Caco-2 (cell line): ENCODE measurements around the gene DAB2IP. TPM values are rescaled to one million over a fixed set of nuclear protein-coding genes. Genes with fewer than 3 reads are reported as not detected.
A peak's percentile ranks its signal among the peaks of the same experiment; 100 is the strongest.

Experiments used
- BruUV-seq: library from RNA; stranded (reverse); fragments of 400-500 nt; replicated peaks from 2 replicates; lab custom pipeline; 2021; lab: Mats Ljungman, UMichigan
- CTCF ChIA-PET: fragments of 300-600 bp; sonication (Branson Sonifier 250); formaldehyde crosslinking; loops from one replicate; lab custom pipeline; 2022; ENCODE audit warnings: antibody characterized with exemption; lab: Charles Lee
- POLR2A ChIA-PET: fragments of 300-600 bp; sonication (Branson Sonifier 250); formaldehyde crosslinking; loops from one replicate; lab custom pipeline; 2022; ENCODE audit warnings: antibody characterized with exemption; lab: Charles Lee
- DNase-seq, 2 experiments: peaks; one replicate each; pipeline versions ENCODE4 v3.0.0 to v3.0.0-alpha.2; 2020 to 2022
- H3K27me3 ChIP-seq: replicated peaks from 2 replicates; pipeline ENCODE4 v1.6.0; 2011; ENCODE audit warnings: low read length; ENCODE audit not compliant: control insufficient read depth, insufficient read depth
- H3K36me3 ChIP-seq: 2 replicates; pipeline ENCODE4 v1.5.1; 2011; ENCODE audit warnings: low read length; ENCODE audit not compliant: control insufficient read depth, insufficient read depth
- H3K4me1 ChIP-seq: fragments of 250-450 bp; sonication (Bioruptor Pico); 2 replicates; pipeline ENCODE4 v1.5.1; 2020; ENCODE audit warnings: mild to moderate bottlenecking
- H3K4me3 ChIP-seq: 2 replicates; pipeline ENCODE4 v1.5.1; 2011; ENCODE audit warnings: low read depth, mild to moderate bottlenecking, control low read depth, low read length
- H3K9me3 ChIP-seq: fragments of 250-450 bp; sonication (Bioruptor Pico); 2 replicates; pipeline ENCODE4 v1.5.1; 2020; ENCODE audit warnings: mild to moderate bottlenecking, moderate library complexity
- H3K27ac Mint-ChIP-seq: one replicate; pipeline ENCODE4 v1.8.0; 2022; ENCODE audit warnings: mixed read lengths; ENCODE audit not compliant: unreplicated experiment
- H3K27me3 Mint-ChIP-seq: one replicate; pipeline ENCODE4 v1.8.0; 2022; ENCODE audit warnings: mixed read lengths; ENCODE audit not compliant: insufficient read depth, unreplicated experiment
- H3K36me3 Mint-ChIP-seq: one replicate; pipeline ENCODE4 v1.8.0; 2022; ENCODE audit warnings: mild to moderate bottlenecking, mixed read lengths; ENCODE audit not compliant: insufficient read depth, unreplicated experiment
- H3K4me1 Mint-ChIP-seq: one replicate; pipeline ENCODE4 v1.8.0; 2022; ENCODE audit warnings: low read depth, mixed read lengths; ENCODE audit not compliant: unreplicated experiment
- H3K4me3 Mint-ChIP-seq: one replicate; pipeline ENCODE4 v1.8.0; 2022; ENCODE audit warnings: mild to moderate bottlenecking, moderate library complexity, mixed read lengths; ENCODE audit not compliant: unreplicated experiment
- H3K9me3 Mint-ChIP-seq: one replicate; pipeline ENCODE4 v1.8.0; 2022; ENCODE audit warnings: mixed read lengths; ENCODE audit not compliant: unreplicated experiment
- intact Hi-C: fragments of 100-400 bp; cut with micrococcal nuclease; formaldehyde crosslinking; loops from one replicate; pipeline ENCODE4 v1.10.0; 2022; ENCODE audit not compliant: unreplicated experiment
- total RNA-seq: library from RNA; stranded (reverse); gene quantifications from 2 replicates; pipeline ENCODE4 v1.2.3, GENCODE V29; 2022
- TF ChIP-seq, protein P1 (sequence below), 2 experiments: fragments of 200-600 bp in 1 of 2; IDR thresholded peaks; 1 replicate in 1 of 2; 2 replicates in 1 of 2; pipeline versions ENCODE4 v1.5.1 to v1.8.0; 2011 to 2022; ENCODE audit warnings: antibody characterized with exemption in 1 of 2, control low read depth in 1 of 2, inconsistent platforms in 1 of 2, low read depth in 1 of 2, low read length in 1 of 2, mild to moderate bottlenecking in 1 of 2, moderate library complexity in 1 of 2; ENCODE audit not compliant: insufficient read depth in 1 of 2, severe bottlenecking in 1 of 2, unreplicated experiment in 1 of 2

DAB2IP gene
- total RNA-seq, 1 experiment from 2014 or later: 26.0 TPM

DNA sequence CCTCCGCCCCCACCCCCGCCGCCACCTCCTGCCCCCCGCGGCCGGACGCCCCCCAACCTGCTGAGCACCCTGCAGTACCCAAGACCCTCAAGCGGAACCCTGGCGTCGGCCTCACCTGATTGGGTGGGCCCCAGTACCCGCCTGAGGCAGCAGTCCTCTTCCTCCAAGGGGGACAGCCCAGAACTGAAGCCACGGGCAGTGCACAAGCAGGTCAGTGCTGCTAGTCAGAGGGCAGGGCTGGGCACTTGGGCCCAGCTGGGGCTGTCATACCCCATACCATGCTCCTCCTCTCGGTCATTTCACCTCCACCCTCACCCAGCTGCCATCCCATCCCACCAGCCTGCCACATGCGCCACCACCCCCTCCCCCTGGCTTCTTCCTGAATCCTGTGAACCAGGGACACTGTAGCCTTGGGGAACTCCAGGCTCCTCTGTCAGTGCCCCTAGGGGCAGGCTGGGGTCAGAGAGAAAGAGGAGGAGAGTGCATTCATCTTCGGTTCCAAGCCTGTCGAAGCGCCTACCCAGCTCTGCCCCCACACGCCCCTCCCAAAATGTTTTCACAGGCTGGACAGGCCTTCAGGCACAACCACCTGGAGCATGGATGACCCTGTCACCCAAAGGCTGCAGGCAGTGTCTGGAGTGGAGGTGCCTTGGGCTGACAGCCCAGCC is 122.0 kb downstream of the DAB2IP start:
- Mint-ChIP-seq H3K27me3 (no peaks in the 10 kb centered on the region), H3K4me1 (no peaks in the 10 kb centered on the region), H3K36me3 (peaks cover 18% of the 10 kb centered on the region), H3K27ac (no peak overlapping the region), H3K9me3 (no peaks in the 10 kb centered on the region), H3K4me3 (no peak overlapping the region)
- BruUV-seq: no TSS peak
- ChIA-PET POLR2A (no interaction called here), CTCF (no interaction called here)
- intact Hi-C loops: no loop called here
- no peak overlapping the region for H3K4me3 ChIP-seq
- H3K27me3 ChIP-seq: no peaks in the 10 kb centered on the region
- TF ChIP-seq, protein P1, sequence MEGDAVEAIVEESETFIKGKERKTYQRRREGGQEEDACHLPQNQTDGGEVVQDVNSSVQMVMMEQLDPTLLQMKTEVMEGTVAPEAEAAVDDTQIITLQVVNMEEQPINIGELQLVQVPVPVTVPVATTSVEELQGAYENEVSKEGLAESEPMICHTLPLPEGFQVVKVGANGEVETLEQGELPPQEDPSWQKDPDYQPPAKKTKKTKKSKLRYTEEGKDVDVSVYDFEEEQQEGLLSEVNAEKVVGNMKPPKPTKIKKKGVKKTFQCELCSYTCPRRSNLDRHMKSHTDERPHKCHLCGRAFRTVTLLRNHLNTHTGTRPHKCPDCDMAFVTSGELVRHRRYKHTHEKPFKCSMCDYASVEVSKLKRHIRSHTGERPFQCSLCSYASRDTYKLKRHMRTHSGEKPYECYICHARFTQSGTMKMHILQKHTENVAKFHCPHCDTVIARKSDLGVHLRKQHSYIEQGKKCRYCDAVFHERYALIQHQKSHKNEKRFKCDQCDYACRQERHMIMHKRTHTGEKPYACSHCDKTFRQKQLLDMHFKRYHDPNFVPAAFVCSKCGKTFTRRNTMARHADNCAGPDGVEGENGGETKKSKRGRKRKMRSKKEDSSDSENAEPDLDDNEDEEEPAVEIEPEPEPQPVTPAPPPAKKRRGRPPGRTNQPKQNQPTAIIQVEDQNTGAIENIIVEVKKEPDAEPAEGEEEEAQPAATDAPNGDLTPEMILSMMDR (IDR thresholded peaks at IDR 0.05; ENCODE audit: insufficient read depth in 1 of 2, low read depth in 1 of 2, low read length in 1 of 2, severe bottlenecking in 1 of 2, unreplicated experiment in 1 of 2): no peak
- no peaks in the 10 kb centered on the region for H3K4me1 ChIP-seq
- no peak for DNase-seq
- H3K9me3 ChIP-seq: no peaks in the 10 kb centered on the region
- no peaks in the 10 kb centered on the region; the same call in 1 of the 2 replicates for H3K36me3 ChIP-seq

DNA sequence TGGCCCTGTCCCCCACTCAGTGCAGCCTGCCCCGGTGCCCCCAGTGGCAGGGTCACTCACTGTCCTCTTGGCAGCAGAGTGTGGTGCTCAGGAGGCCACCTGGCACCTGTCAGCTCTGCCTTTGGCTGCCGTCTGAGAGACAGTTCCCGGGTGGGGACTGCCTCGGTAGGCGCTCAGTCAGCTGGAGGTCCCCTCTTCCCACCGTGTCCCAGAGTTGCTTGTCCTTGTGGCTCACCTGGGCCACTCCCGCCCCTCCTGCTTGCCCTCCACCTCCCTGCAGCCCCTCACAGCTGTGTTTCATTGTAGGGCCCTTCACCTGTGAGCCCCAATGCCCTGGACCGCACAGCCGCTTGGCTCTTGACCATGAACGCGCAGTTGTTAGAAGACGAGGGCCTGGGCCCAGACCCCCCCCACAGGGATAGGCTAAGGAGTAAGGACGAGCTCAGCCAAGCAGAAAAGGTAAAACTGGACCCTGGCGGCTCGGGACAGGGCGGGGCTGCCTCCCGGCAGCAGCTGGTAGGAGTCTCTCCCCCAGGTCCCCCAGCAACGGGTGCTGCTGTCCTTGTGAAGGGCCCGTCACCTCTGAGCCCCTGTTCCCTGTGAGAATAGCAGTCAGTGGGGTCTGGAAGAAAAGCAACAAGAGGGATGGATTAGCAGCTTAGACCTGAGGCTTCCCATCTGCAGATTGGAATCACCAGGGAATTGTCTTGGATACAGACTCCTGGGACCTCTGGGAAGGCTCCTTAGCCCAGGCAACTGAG is 122.7 kb downstream of the DAB2IP start:
- no peaks in the 10 kb centered on the region for H3K27me3 Mint-ChIP-seq
- Histone ChIP-seq H3K36me3 (no peaks in the 10 kb centered on the region; the same call in 1 of the 2 replicates), H3K9me3 (no peaks in the 10 kb centered on the region; the same call in 1 of the 2 replicates), H3K27me3 (no peaks in the 10 kb centered on the region), H3K4me1 (no peaks in the 10 kb centered on the region), H3K4me3 (no peak overlapping the region)
- no peak for DNase-seq
- H3K27ac Mint-ChIP-seq: no peak overlapping the region
- CTCF ChIA-PET: no interaction called here
- no peaks in the 10 kb centered on the region for H3K4me1 Mint-ChIP-seq
- no peaks in the 10 kb centered on the region for H3K9me3 Mint-ChIP-seq
- no TSS peak for BruUV-seq
- intact Hi-C loops: no loop called here
- H3K4me3 Mint-ChIP-seq: no peak overlapping the region
- POLR2A ChIA-PET: no interaction called here
- H3K36me3 Mint-ChIP-seq: peaks cover 18% of the 10 kb centered on the region
- TF ChIP-seq, protein P1 (IDR thresholded peaks at IDR 0.05; ENCODE audit: insufficient read depth in 1 of 2, low read depth in 1 of 2, low read length in 1 of 2, severe bottlenecking in 1 of 2, unreplicated experiment in 1 of 2): no peak

DNA sequence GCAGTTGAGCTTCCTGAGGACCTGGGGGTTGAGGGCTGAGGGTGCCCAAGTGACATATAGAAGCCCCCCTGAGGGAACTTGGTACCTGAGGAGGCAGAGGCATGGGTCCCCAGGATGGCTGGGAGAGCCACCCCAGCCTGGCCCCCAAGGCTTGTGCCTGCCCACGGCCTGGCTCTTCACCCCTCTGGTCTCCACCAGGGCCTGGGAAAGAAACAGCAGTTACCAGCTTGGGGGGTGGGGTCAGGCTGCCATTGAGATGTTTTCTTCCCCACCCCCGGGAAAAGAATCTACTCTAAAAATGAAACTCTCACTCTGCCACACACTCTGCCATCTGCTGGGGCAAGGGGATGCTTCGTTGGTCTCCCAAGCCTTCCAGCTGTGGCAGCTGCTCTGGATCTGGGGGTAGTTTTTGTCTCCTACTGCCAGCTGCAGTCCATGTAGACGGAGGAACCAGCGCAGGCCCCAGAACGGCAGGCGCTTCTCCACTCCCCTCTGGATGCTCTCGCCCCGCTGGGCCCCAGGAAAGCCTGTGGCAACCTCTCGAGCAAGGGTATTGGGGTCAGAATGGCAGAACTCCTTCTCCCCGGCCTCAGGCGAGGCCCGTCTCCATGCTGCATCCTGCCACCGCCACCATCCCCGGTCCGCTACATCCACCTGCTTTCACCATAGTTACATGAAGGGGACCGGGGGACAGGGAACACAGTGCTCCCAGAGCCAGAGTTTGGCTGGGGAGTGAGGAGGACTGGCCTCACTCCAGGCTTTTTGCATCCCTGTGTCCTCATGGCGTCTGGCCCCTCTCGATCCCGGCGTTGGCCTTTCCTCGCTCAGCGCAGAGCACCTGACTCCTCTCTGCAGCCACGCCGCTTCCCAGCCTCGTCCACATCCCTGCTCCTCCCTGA is 123.5 kb downstream of the DAB2IP start:
- BruUV-seq: no TSS peak
- intact Hi-C loops: no loop called here
- no peak overlapping the region for H3K27ac Mint-ChIP-seq

More for the DNA sequence above, 123.5 kb downstream of the DAB2IP start:
- peak in 1 of 2 experiments; percentile 26 for DNase-seq
- Histone ChIP-seq H3K27me3 (no peaks in the 10 kb centered on the region), H3K36me3 (no peaks in the 10 kb centered on the region; the same call in 1 of the 2 replicates), H3K9me3 (no peaks in the 10 kb centered on the region; the same call in 1 of the 2 replicates), H3K4me3 (no peak overlapping the region), H3K4me1 (no peaks in the 10 kb centered on the region)
- ChIA-PET CTCF (no interaction called here), POLR2A (no interaction called here)
- Mint-ChIP-seq H3K4me1 (no peaks in the 10 kb centered on the region), H3K36me3 (peaks cover 18% of the 10 kb centered on the region), H3K9me3 (no peaks in the 10 kb centered on the region), H3K4me3 (no peak overlapping the region), H3K27me3 (no peaks in the 10 kb centered on the region)
- TF ChIP-seq, protein P1 (IDR thresholded peaks at IDR 0.05; ENCODE audit: insufficient read depth in 1 of 2, low read depth in 1 of 2, low read length in 1 of 2, severe bottlenecking in 1 of 2, unreplicated experiment in 1 of 2): no peak
